ENCODE results near the gene IFI27.
"Not testable (repeated sequence)": the region's sequence is repeated elsewhere in the genome, so short reads cannot be mapped to it uniquely, and the experiment has no call there.

IFI27 gene

GRCh38 chr14:94110552-94111181 lies at the start of gene IFI27:
Gene IFI27, plus strand, starts transcription at chr14:94110736.
- DNase-seq, result no peak

GRCh38 chr14:94062344-94062940 lies 48.1 kb upstream of the IFI27 start:
- no peak for DNase-seq

DNA sequence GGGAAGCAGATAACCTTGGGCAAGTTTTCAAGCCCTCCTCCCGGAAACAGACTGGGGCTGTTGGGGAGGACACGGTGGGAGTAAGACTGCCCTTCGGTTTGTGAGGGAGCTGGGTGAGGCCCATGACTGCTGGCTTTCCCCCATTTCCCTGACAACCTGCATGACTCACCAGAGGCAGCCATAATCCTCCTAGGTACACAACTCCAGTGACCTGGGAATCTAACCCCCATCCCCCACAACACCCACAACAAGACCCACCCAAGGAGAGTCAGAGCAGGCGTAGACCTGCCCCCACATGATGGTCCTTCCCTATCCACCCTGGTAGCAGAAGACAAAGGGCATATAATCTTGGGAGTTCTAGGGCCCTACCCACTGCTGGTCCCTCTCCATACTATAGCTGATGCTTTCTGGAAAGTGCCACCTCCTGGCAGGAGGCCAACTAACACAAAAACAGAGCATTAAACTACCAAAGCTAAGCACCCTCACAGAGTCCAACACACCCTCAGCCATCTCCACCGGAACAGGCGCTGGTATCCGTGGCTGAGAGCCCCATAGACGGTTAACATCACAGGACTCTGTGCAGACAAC lies 44.4 kb upstream of the IFI27 start:
- no peak for DNase-seq

DNA sequence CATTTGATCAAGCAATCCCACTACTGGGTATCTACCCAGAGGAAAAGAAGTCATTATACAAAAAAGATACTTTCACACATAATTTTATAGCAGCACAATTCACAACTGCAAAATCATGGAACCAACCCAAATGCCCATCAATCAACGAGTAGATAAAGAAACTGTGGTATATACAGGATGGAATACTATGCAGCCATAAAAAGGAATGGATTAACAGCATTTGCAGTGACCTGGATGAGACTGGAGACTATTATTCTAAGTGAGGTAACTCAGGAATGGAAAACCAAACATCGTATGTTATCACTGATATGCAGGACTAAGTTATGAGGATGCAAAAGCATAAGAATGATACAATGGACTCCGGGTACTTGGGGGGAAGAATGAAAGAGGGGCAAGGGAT lies 38.5 kb upstream of the IFI27 start:
- not testable (repeated sequence) for DNase-seq

GRCh38 chr14:94074534-94074933 lies 36.0 kb upstream of the IFI27 start:
- DNase-seq, result no peak

GRCh38 chr14:94075008-94075407 lies 35.5 kb upstream of the IFI27 start:
- DNase-seq, result no peak

DNA sequence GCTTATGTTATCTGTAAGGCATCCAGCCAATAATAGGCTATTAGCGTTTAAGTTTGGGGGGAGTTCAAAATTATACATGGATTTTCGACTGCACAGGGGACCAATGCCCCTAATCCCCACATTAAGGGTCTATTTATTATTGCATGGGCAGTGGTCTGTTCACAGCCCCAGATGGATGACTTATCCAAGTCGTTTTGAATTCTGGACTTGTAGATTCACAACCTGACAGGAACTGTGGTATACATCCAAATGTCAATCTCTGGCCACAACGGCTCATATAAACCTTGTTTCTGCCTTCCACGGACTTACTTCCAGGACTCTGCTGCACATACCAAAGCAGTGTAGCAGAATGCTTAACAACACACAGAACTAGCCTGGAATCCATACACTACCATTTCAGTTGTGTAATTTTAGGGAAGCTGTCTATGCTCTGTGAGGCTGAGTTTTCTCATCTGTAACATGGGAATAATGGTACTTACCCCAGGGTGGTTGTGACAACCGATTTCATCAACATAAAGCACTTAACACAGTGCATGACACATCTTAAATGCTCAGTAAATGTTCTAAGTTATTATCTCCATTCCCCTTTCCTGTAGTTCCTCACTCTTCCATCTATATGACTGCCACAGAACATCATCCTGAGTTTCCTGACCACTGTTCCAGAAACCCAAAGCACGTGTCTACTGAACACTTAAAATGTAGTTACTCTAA lies 33.3 kb upstream of the IFI27 start:
- no peak for DNase-seq

DNA sequence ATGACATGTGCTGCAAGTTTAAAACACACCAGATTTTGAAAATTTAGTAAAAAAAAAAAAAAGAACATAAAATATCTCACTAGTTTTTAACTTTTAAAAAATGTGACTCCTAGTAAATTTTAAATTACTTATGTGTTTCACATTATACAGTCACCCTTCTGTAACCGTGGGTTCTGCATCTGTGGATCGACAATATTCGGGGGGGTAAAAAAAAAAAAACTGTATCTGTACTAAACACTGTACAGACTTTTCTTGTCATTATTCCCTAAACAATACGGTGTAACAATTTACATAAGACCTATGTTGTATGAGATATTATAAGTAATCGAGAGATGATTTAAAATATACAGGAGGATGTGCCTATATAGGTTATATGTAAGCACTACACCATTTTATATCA lies 32.7 kb upstream of the IFI27 start:
- no peak for DNase-seq

GRCh38 chr14:94079891-94080620 lies 30.5 kb upstream of the IFI27 start:
- DNase-seq, result no peak

GRCh38 chr14:94080621-94081385 lies 29.7 kb upstream of the IFI27 start, which contains the start of the genes DDX24 and IFI27L1:
Gene DDX24, minus strand, starts transcription at chr14:94081202. Its CDS starts 1,460 bp downstream, at chr14:94079742.
Gene IFI27L1, plus strand, starts transcription at chr14:94081310. Its CDS starts 15,628 bp downstream, at chr14:94096938.
- peak; percentile 75 for DNase-seq

DNA sequence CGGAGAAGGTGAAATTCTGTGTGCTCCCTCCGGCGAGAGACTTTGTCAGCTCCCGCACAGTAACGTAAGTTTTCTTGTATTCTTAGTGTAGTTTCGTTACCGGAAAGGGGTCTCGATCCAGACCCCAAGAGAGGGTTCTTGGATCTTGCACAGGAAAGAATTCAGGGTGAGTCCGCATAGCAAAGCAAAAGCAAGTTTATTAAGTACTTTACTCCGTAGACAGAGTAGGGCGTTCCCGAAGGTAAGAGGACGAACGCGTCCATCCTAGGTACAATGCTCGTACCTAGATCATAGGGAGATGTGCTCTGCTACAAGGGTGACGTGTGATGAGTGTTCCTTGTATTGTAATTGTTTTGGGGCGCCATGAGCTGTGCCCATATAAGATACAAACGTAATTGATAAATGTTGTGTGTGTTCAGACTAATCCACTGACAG lies 29.1 kb upstream of the IFI27 start:
- DNase-seq, result no peak

DNA sequence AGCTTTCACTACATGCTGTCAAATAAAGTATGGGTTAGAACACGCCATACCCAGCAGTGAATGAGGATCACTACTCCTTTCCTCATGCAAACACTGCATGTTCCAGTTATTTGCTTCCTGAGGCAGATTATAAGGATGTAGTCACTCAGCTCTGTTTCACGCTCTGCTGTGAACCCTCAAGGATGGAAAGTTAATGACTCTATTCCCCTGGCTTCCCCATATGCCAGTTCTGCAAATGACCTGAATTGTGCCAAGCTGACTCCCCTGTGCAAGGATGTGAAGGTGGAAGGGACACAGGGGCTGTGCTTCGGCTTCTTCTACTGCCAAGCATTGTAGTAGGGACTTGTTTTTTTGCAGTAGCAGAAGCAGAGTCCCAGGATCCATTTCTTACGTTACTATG lies 22.6 kb upstream of the IFI27 start:
- DNase-seq, result no peak

GRCh38 chr14:94088516-94088915 lies 22.0 kb upstream of the IFI27 start:
- DNase-seq, result no peak

DNA sequence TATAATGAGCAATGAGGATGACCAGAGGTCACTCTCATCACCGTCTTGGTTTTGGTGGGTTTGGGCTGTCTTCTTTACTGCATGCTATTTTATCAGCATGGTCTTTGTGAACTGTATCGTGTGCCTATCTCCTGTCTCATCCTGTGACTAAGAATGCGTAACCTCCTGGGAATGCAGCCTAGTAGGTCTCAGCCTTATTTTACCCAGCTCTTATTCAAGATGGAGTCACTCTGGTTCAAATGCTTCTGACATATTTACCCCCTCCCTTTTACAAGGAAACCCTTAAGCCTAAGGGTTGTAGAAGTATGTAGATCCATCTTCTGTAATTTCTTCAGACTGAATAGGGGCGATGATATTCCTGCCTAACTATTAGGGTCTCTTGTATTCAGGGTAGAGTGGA lies 21.1 kb upstream of the IFI27 start:
- DNase-seq, result no peak

GRCh38 chr14:94093418-94093817 lies 17.1 kb upstream of the IFI27 start:
- DNase-seq, result no peak

DNA sequence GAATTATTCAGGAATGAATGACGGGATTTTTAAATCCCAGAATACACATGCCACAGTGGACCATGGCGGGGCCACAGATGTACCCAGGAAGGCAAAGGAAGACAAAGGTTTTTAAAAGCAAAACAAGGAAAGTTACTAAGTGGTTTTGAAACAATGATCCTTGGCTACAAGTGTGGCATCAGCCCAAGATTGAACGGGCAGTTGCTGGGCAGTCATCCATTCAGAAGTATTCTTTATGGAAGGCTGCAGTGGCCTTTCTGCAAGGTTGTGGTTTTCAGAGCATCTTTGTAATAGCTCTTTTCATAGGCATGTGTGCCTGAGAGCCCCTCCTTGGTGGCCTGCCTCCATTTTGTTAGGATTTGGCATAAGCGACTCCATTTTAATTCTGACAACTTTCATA lies 13.4 kb upstream of the IFI27 start:
- no peak for DNase-seq

DNA sequence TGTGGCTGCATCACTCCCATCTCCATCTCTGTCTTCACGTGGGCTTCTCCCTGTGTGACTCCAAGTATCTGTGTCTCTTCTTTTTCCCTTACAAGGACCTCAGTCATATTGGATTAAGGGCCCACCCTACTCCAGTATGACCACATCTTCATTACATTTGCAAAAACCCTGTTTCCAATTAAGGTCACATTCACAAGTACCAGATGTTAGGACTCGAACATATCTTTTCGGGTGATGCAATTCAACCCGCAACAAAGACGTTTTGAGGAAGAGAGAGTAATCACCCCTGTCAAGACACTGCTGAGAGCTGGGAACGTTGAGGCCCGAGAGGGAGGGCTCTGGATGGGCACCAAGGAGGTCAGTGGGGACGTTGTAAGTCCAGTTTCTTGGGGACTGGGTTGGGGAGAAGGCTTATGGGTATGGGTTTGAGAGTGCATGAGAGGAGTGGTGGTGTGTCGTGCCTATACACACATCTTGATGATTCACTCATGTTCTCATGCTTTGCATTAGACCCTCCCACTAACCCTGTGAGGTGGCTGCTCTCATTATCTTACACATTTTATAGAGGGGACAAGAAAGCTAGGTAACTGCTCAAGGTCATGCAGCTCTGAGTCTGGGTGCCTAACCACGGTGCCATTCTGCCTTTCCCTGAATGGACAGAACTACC lies 12.1 kb upstream of the IFI27 start:
- no peak for DNase-seq

DNA sequence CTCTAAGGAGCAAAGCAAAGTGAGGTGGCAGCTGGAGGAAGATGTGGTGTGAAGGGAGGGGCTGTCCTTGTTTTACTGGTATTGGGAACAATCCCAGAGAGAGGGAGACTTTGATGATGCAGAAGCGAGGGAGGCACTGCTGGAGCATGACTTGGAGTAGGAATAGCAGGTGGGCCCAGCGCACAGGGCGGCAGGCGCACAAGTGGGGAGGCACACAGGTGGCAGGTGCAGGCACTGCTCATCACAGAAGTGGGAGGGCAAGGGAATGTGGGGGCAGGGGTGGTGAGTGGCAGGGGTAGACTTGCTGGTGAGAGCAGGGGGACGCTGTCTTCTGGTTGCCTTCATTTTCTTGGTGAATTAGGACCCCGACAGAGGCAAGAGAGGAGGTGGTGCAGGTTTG lies 11.5 kb upstream of the IFI27 start:
- DNase-seq, result no peak

- DNase-seq, result no peak
Measured at GRCh38 chr14:94100847-94101246, 9.7 kb upstream of the IFI27 start.

GRCh38 chr14:94101748-94102147 lies 8.8 kb upstream of the IFI27 start:
- no peak for DNase-seq

GRCh38 chr14:94102768-94103482 lies 7.6 kb upstream of the IFI27 start:
- no peak for DNase-seq
